ENCODE results near the gene SCNM1.

The SCNM1 gene

GRCh38 chr1:151143057-151143435 lies 22.9 kb upstream of the SCNM1 start:
- in situ Hi-C loops (cut with HindIII; ENCODE audit: low sequenced_read_pairs): loop anchor here (5.0 kb wide), 1 partner anchor 46 kb away; no protein-coding TSS in a partner anchor
- no peak for TF ChIP-seq CTCF (IDR thresholded peaks at IDR 0.05; ENCODE audit: low read depth, low read length, missing control alignments)
- no peak for DNase-seq (ENCODE audit: low read depth)
- H3K4me3 ChIP-seq (ENCODE audit: low read depth, low read length): no peak overlapping the region

GRCh38 chr1:151143986-151144385 lies 22.0 kb upstream of the SCNM1 start:
- DNase-seq (ENCODE audit: low read depth): no peak
- in situ Hi-C loops (cut with HindIII; ENCODE audit: low sequenced_read_pairs): loop anchor here (5.0 kb wide), 1 partner anchor 47 kb away; no protein-coding TSS in a partner anchor
- H3K4me3 ChIP-seq (ENCODE audit: low read depth, low read length): no peak overlapping the region
- no peak for TF ChIP-seq CTCF (IDR thresholded peaks at IDR 0.05; ENCODE audit: low read depth, low read length, missing control alignments)

GRCh38 chr1:151144474-151145303 lies 21.3 kb upstream of the SCNM1 start:
- in situ Hi-C loops (cut with HindIII; ENCODE audit: low sequenced_read_pairs): loop anchor here (5.0 kb wide), 1 partner anchor 47 kb away; no protein-coding TSS in a partner anchor
- H3K4me3 ChIP-seq (ENCODE audit: low read depth, low read length): peak overlapping the region; percentile 70
- no peak for TF ChIP-seq CTCF (IDR thresholded peaks at IDR 0.05; ENCODE audit: low read depth, low read length, missing control alignments)

GRCh38 chr1:151145304-151146071 lies 20.5 kb upstream of the SCNM1 start:
- no peak for TF ChIP-seq CTCF (IDR thresholded peaks at IDR 0.05; ENCODE audit: low read depth, low read length, missing control alignments)
- in situ Hi-C loops (cut with HindIII; ENCODE audit: low sequenced_read_pairs): no loop called here
- H3K4me3 ChIP-seq (ENCODE audit: low read depth, low read length): peak overlapping the region; percentile 70
- DNase-seq (ENCODE audit: low read depth): no peak

More at GRCh38 chr1:151144474-151145303, 21.3 kb upstream of the SCNM1 start:
- no peak for DNase-seq (ENCODE audit: low read depth)

GRCh38 chr1:151146072-151146411 lies 19.9 kb upstream of the SCNM1 start:
- in situ Hi-C loops (cut with HindIII; ENCODE audit: low sequenced_read_pairs): no loop called here
- no peak for DNase-seq (ENCODE audit: low read depth)
- no peak for TF ChIP-seq CTCF (IDR thresholded peaks at IDR 0.05; ENCODE audit: low read depth, low read length, missing control alignments)
- H3K4me3 ChIP-seq (ENCODE audit: low read depth, low read length): peak overlapping the region; percentile 70

GRCh38 chr1:151146412-151147131 lies 19.4 kb upstream of the SCNM1 start, which contains the start of gene SEMA6C:
Gene SEMA6C (minus strand): TSS chr1:151146631. CDS start chr1:151142621, 4,010 bp downstream.
- peak; percentile 70 for DNase-seq (ENCODE audit: low read depth)

More at GRCh38 chr1:151146412-151147131, 19.4 kb upstream of the SCNM1 start, which contains the start of gene SEMA6C:
- peak within 1 kb of the TSS; percentile 70 for H3K4me3 ChIP-seq (ENCODE audit: low read depth, low read length)
- TF ChIP-seq CTCF (IDR thresholded peaks at IDR 0.05; ENCODE audit: low read depth, low read length, missing control alignments): no peak
- in situ Hi-C loops (cut with HindIII; ENCODE audit: low sequenced_read_pairs): no loop called here
